T-helper 2 cell (primary cell): Measurements from ENCODE around the gene BMP7.
"Not testable (repeated sequence)": the region's sequence is repeated elsewhere in the genome, so short reads cannot be mapped to it uniquely, and the experiment has no call there.

ENCODE experiments used
- DNase-seq, 5 experiments: peaks; one replicate each; pipeline versions ENCODE4 v3.0.0 to v3.0.0-alpha.2; 2012 to 2022

Gene BMP7

GRCh38 chr20:57265336-57265996 is 975 bp downstream of the BMP7 start:
- no peak for DNase-seq

- DNase-seq: not testable (repeated sequence)
These were observed 1.5 kb downstream of the BMP7 start for GRCh38 chr20:57264908-57265335.

DNA sequence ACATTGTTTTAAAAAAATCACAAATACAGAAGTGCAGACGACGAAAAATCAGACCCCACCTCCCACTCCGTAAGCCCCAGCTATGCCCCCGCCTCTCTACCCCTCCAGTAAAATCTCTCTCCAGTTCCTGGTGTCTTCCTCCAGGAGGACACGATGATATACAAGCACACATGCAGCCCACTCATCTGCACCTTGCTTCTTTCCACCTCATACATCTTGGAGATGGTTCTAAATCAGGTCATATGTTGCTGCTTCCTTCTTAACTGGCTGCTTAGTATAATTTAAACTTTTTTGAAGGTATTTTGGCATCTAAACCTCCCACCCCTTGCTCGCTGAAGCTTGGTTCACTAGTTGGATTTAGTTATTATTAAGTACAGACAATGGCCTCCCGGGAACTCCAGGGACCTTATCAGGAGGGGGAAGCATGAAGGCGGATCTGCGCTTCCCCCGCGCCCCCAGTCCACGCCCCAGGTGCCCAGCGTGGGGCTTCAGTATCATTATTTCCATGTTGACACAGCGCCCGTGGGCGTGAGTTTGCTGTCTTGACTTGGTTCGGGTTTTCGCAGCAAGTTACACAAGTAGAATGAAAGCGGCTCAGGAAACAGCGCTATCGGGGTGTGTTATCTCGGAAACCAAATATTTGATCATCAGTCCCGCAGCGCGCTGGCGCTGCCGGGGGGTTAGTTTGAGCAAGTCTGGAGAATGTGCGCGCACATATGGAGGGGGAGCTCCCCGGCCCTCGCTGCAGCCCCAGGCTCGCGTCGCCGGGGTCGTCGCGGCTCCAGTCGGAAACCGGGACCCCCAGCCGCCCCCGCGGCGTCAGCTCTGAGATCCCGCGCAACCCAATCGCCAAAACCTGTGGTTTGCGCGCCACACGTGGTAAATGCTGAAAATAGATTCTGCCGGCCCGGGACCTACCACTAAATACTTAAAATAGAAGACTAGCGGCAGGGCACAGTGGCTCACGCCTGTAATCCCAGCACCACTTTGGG is 2.3 kb downstream of the BMP7 start:
- DNase-seq: no peak

DNA sequence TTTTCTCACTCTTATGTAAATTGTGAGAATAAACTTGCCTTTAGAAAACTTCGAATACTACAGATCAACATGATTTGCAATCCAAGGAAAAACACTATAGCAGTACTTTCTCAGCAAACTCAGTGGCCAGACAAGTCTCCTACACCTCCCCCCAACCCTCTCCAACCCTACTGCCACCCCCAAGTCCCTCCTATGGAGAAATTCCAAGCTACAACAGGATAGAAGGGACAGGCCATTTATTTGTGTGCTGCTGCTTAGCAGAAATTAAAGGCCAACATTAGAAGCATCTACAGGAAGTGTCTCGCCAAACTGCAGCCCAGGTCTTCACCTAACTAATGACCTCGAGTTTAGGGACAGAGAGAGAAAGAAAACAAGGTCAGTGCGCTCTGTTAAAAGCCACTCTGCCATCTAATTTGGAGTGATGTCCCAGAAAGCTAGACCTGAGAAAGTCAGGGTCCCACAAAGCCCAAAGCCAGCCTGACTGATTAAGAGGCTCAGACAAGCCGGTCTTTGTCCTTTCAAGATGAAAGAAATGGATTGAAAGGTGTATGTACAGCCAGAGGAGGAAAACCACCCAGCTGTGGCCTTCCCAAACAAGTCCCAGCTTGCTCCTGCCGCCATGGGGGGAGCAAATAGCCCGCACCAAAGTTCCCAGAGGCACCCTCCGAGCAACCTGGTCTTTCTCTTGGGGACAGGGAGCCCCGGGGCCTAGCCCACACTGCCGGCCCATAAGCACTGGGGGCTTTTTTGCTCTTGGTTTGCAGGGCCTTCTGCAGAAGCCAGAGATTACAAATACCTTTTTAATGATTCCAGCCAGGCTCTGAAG is 3.4 kb downstream of the BMP7 start:
- DNase-seq: no peak

DNA sequence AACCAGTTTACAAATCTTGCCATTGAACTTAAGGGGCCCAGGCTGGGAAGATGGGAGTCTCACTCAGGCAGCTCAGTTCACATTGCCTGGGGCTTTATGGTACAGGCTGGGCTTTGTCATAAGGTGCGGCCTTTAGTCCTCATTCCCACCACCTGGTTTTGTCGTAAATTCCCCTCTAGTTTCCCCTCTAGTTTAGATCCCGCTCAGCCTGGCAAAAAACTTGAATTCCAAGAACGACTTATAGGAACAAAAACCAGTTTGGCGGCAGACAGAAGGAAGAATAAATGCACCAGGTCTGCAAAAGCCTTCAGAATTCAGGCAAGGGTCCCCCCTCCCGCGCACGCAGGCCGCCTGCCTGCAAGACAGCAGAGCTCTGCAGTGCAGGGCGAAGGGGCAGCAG is 4.1 kb downstream of the BMP7 start:
- DNase-seq: no peak

GRCh38 chr20:57261457-57262251 is 4.8 kb downstream of the BMP7 start:
- no peak for DNase-seq

DNA sequence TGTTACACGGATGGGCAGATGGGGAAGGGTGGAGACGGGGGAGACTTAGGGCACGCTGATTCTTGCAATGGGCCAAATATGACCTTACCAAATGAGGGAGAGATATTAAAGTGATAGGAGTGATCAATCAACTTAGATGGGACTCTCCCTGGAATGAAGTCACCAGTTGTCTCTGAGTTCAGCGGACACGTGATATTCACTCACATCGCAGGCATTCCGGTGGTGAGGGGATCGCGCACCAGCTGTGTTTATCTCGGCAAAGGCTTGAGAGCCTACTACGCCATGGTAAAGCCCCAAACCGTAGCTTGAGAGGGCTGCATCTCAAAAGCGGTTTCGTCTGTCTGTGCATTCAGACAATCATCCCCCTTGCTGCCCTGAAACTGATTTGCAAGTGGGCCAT is 5.5 kb downstream of the BMP7 start:
- no peak for DNase-seq

- DNase-seq: no peak
These were observed 6.2 kb downstream of the BMP7 start for GRCh38 chr20:57259938-57260921.

- no peak for DNase-seq
These were observed 7.1 kb downstream of the BMP7 start for GRCh38 chr20:57259121-57259937.

GRCh38 chr20:57257701-57258453 is 8.6 kb downstream of the BMP7 start:
- DNase-seq: no peak

DNA sequence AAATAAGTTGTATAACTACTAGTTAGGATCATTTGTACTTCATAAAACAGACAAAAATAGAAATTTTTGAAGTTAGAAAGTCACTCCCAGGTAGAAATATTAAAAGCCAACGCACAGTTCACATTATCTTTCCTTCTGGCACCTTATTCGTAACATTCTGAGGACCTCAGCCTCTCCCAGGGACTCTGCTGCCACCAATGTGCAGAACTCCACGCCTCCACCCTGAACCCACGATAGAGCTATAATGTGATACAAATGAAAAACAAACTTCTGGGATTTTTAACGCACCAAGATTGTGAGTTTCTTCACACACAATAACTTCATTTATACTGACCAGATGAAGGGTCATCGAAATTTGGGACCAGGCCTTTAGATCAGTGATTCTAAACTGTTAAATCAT is 9.5 kb downstream of the BMP7 start:
- DNase-seq: no peak

DNA sequence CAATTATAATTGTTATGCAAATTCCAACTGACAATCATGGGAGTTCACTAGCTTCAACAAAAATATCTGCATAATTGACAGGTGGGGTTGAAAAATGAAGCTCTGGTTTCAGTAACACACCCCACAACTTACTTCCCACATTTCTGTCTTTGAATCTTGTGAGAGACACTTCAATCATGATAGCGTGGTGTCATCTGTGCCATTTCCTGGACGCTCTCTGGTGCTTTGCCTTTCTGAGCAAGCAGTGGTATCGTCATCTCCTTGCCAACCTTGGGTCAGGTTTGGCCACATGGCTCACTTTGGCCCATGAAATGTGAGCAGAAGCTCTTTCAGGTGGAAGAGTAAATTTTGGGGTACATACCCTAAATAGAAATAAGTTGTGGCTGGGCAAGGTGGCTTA is 10.2 kb downstream of the BMP7 start:
- no peak for DNase-seq

DNA sequence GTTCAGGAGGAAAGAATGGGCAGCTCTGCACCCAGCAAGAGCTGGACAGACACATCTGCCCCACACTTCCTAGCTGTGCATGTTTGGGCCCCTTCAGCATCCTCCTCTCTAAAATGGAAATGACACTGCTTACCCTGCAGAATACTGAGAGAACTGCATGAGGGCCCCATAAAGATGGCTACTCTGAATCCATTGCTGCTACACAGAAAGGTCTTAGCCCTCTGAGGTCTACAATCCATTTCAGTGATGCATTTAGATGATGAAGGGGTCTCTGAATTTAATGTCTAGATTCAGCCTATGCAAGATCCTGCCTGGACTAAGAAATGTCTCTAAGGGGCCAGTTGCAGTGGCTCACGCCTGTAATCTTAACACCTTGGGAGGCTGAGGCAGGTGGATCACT is 11.3 kb downstream of the BMP7 start:
- DNase-seq: no peak

DNA sequence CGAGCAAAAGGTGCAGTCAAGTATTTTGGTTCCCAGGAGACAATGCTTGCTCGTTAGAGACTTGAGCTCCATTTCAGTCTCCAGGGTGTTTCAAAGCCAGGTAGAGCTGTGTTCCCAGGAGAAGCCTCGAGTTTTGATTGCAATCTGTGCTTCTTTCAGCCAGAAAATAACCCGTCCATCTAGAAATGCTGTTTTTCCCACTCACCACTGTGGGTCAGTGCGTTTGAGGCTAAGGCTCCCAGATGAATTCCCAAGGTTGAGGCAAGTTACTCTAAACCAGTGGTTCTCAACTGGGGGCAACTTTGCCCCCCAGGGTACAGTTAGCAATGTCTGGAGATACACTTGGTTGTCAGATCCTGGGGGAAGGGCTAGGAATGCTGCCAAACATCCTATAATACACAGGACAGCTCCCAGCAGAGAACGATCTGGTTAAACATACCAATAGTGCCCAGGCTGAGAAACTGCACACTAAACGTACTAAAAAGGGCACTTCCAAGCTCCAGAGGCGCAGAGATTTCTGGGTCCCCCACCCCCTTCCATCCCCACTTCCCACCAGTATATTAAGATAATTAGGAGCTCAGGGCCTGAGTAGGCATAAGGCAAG is 13.8 kb downstream of the BMP7 start:
- DNase-seq: no peak

DNA sequence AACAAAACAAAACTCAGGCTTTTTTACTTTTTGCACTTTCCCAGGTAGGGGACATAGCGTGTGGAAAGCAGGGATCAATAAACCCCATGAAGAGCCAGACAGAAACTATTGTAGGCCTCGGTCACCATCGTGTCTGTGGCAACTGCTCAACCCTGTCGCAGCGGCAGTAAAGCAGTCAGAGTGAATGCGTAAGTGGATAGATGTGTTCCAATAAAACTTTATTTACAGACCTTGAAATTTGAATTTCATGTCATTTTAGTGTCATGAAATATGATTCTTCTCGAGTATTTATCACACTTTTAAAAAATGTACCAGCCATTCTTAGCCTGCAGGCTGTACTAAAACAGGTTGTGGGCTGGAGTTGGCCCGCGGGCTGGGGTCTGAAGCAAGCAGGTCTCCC is 14.5 kb downstream of the BMP7 start:
- DNase-seq: no peak

- no peak for DNase-seq
These were observed 15.1 kb downstream of the BMP7 start for GRCh38 chr20:57251344-57251743.

DNA sequence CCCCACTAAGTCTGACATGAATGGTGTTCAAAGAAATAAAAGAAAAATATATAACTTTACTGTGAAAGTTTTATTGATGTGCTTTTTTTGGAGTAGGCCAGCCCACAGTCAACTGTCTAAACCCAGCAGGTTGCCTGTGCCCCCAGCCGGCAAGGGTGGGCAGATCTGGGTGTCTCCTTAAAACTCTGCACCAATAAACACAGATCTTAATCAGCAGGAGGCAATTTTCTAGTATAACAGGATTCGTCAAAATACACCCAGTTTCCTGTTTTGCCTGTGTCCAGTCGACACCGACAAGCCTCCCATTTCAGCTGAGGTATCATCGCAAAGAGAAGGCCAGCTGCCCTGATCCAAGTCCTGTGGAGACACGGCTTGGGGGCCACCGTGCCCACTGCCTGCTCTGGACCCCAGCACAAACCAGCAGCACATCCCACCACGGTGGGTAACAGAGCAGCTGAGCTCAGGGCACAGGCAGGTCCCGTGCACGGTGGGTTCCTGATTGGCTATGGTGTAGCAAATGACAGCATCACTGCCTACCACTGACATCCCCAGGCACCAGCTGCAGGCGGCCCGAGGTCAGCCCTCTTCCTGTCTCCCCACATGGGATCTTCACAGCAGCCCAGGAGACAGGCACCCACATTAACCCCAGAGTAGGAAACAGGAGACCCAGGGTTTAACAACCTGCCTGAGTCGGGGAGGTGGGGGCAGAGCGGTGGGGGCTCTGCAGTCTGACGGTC is 15.7 kb downstream of the BMP7 start:
- DNase-seq: peak in 1 of 5 experiments; percentile 64

DNA sequence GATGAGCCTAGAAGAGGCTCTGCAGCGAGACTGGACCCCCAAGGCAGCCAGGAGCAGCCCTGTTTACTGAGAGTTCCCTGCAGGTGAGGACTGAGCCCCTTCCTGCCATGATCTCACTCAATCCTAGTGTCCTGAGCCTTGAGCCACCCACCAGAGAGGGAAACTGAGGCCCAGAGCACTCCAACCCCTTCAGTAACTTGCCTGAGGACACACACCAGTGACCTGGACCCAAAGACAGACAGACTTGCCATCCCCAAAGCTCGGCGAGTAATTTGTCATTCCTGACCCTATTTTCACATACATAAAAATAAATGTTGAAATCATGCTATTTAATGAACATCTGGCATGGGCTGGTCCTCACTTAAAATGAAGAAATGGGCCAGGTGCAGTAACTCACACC is 16.7 kb downstream of the BMP7 start:
- DNase-seq: no peak
